AG09309 (cell line): Measurements from ENCODE around the gene SERPINB13.

Experiments used
- DNase-seq: peaks from one replicate; pipeline ENCODE4 v3.0.0-alpha.2; 2010; ENCODE audit warnings: low read depth
- H3K4me3 ChIP-seq: 2 replicates; pipeline ENCODE4 v1.5.1; 2011; ENCODE audit warnings: mild to moderate bottlenecking, low read depth, low read length, moderate library complexity; ENCODE audit not compliant: control insufficient read depth
- TF ChIP-seq, protein P1 (sequence below): IDR thresholded peaks from 2 replicates; pipeline ENCODE4 v1.5.1; 2011; ENCODE audit warnings: mild to moderate bottlenecking, low read depth, low read length, inconsistent platforms; ENCODE audit not compliant: insufficient read depth, control insufficient read depth; ENCODE audit errors: missing control alignments

SERPINB13 gene

DNA sequence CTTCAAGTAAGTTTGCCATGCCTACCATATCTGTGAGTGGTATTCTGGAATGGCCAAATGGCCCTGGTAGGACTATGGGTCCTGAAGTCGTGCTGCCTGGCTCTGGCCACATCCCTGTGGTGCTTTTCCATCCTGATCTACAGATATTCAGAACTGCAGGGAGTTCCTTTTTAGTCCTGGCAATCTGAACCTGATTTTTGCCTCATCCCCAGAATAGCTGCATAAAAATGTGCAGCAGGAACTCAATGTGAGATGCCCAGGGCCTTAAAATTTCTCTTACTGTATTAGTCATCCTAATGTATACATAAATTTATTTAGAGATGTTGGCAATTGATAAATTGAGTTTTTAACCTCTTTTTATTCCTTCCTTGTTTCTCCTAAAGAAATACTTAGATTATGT lies 5.3 kb downstream of the SERPINB13 start:
- TF ChIP-seq, protein P1, sequence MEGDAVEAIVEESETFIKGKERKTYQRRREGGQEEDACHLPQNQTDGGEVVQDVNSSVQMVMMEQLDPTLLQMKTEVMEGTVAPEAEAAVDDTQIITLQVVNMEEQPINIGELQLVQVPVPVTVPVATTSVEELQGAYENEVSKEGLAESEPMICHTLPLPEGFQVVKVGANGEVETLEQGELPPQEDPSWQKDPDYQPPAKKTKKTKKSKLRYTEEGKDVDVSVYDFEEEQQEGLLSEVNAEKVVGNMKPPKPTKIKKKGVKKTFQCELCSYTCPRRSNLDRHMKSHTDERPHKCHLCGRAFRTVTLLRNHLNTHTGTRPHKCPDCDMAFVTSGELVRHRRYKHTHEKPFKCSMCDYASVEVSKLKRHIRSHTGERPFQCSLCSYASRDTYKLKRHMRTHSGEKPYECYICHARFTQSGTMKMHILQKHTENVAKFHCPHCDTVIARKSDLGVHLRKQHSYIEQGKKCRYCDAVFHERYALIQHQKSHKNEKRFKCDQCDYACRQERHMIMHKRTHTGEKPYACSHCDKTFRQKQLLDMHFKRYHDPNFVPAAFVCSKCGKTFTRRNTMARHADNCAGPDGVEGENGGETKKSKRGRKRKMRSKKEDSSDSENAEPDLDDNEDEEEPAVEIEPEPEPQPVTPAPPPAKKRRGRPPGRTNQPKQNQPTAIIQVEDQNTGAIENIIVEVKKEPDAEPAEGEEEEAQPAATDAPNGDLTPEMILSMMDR: no peak
- H3K4me3 ChIP-seq: no peak overlapping the region
- DNase-seq: no peak

- no peak overlapping the region for H3K4me3 ChIP-seq
- TF ChIP-seq, protein P1: no peak
- DNase-seq: no peak
Measured at GRCh38 chr18:63596964-63597363, 9.8 kb downstream of the SERPINB13 start.

DNA sequence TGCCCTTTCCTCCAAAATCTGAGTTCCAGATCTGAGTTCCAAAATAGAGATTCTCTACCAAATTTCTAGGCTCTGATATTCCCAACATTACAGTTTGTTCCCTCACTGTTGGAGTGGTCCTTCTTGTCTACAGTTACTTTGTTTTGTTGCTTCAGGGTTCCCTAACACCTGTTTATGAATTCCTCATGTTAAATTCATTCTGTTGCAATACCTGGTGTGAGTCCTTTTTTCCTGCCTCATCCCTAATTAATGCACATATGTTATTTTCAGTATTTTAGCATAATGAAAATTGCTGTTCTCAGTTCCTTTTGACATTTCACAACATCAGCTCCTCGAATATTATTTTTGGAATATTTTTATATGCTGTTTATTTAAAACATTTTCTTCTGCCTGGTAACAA lies 16.2 kb downstream of the SERPINB13 start:
- TF ChIP-seq, protein P1: no peak
- no peak overlapping the region for H3K4me3 ChIP-seq
- DNase-seq: no peak

- DNase-seq: no peak
- TF ChIP-seq, protein P1: no peak
Measured at GRCh38 chr18:63603772-63604171, 16.6 kb downstream of the SERPINB13 start.

GRCh38 chr18:63604791-63605567 lies 17.8 kb downstream of the SERPINB13 start:
- TF ChIP-seq, protein P1: no peak
- H3K4me3 ChIP-seq: no peak overlapping the region
- DNase-seq: peak; percentile 34

More at GRCh38 chr18:63603772-63604171, 16.6 kb downstream of the SERPINB13 start:
- H3K4me3 ChIP-seq: no peak overlapping the region

DNA sequence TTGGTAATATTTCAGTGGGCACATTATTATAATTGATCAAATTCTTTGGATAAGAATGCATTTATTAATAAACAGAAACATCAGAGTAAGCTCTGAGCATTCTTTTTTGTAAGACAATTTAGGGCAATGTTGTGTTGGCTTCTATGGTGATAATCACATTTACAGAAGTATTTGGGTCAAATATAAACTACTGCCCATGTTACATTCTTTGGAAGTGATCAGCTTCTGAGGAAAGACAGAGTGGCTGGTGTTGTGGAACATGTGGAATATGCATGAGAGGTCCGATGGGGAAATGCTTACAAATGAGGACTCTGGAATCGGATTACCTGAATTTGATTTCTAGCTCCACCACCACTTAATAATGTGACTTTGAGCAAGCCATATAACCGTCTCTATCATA lies 19.4 kb downstream of the SERPINB13 start:
- TF ChIP-seq, protein P1: no peak
- H3K4me3 ChIP-seq: no peak overlapping the region
- peak; percentile 43 for DNase-seq

GRCh38 chr18:63613420-63613819 lies 26.3 kb downstream of the SERPINB13 start:
- TF ChIP-seq, protein P1: no peak
- DNase-seq: no peak

More at GRCh38 chr18:63613420-63613819, 26.3 kb downstream of the SERPINB13 start:
- no peak overlapping the region for H3K4me3 ChIP-seq
